GM18907 (cell line): ENCODE data around the gene TMPRSS4.
A peak's percentile ranks its signal among the peaks of the same experiment; 100 is the strongest.

Experiments
- ATAC-seq: cut with Tn5 transposase; IDR thresholded peaks from one replicate; pipeline ENCODE4 v1.9.1; 2021; ENCODE audit warnings: mild to moderate bottlenecking, moderate library complexity; ENCODE audit not compliant: unreplicated experiment

TMPRSS4 gene, protein sequence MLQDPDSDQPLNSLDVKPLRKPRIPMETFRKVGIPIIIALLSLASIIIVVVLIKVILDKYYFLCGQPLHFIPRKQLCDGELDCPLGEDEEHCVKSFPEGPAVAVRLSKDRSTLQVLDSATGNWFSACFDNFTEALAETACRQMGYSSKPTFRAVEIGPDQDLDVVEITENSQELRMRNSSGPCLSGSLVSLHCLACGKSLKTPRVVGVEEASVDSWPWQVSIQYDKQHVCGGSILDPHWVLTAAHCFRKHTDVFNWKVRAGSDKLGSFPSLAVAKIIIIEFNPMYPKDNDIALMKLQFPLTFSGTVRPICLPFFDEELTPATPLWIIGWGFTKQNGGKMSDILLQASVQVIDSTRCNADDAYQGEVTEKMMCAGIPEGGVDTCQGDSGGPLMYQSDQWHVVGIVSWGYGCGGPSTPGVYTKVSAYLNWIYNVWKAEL

DNA sequence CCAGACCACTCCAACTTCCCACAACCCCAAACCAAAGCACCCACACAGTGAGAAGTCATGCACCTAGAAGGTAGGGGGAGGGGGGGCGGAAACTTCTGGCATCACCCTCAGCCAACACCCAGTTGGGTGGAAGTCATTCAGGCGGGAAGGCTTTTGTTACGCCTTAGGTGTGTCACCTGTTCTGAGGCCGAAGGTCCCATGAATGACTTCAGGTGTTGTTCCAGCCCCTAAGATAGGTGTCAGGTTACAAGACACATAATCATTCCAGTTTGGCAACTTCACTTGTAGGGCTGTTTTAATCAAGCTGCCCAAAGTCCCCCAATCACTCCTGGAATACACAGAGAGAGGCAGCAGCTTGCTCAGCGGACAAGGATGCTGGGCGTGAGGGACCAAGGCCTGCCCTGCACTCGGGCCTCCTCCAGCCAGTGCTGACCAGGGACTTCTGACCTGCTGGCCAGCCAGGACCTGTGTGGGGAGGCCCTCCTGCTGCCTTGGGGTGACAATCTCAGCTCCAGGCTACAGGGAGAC lies at the start of gene TMPRSS4:
Gene TMPRSS4 (plus strand): TSS at position 325 of the 528 bp plus-strand sequence. CDS start 225 bp downstream, outside the sequence.
- no peak for ATAC-seq

- ATAC-seq, result no peak
Measured at GRCh38 chr11:118027694-118028093, 49.2 kb upstream of the TMPRSS4 start.

DNA sequence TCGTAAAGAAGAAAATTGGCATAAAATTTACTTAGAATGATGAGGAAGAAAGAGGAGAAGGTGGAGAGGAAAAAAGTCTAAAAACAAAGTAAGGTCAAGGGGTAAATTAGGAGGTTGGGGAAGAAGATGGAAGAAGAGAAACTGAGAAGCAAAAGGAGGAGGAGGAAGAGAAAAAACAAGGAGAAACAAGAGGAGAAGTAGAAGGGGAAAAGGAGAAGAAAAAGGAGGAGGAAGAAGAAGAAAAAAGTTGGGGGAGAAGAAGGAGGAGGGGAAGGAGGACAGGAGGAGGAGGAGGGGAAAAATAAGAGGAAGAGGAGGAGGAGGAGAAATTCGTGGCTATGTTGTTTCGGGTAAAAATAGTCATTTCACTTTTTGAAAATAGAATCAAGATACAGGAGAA lies 48.3 kb upstream of the TMPRSS4 start:
- ATAC-seq, result no peak

DNA sequence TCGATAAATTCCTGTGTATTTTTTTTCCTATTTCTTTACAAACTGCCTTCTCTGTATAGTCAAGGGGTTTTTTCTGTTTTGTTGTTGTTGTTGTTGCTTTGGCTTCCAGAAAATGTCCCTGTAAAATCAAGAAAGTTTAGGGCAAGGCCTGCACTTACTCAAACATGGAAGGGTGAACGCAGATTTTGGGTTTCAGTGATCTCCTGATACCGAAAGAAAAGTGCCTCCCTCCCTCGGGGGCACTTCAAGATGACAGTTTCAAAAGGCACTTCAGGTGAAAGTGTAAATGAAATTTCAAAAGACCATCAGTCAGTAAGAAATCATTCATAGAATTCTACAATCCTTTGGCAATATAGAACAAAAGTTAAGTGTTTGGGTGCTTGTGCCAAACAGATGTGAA lies 43.4 kb upstream of the TMPRSS4 start:
- ATAC-seq, result no peak

DNA sequence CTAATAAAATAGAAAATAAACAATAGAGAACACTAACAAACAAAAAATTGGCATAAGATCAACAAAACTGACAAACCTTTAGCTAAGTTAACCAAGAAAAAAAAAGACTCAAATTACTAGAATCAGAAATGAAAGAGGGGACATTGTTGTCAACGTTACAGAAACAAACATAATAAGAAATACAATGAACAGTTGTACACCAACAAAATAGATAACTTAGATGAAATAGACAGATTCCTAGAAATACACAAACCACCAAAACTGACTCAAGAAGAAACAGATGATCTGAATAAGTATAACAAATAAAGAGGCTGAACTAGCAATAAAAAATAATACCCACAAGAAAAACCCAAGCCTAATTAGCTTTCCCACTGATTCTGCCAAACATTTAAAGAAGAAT lies 34.7 kb upstream of the TMPRSS4 start:
- ATAC-seq, result no peak

- no peak for ATAC-seq
Measured at GRCh38 chr11:118042796-118043195, 34.1 kb upstream of the TMPRSS4 start.

DNA sequence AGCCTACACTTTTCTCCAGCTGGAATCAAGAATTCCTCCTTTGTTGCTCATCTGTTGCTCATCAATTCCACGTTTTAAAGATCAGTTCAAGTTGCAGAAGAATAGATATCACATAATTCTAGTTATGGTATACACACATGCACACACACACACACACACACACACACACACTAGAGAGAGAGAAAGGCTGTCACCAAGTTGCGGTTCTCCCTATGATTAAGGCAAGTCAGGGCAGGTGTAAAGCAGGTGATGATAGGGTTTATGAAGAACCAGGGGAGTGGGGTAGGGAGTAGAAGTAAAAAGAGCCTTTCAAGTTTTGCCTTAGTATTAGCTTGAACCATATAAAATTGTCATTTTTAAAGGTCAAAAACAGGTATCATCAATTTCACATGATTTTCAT lies 31.7 kb upstream of the TMPRSS4 start:
- ATAC-seq, result no peak

GRCh38 chr11:118046051-118046963 lies 30.6 kb upstream of the TMPRSS4 start:
- ATAC-seq, result no peak

GRCh38 chr11:118046964-118047700 lies 29.7 kb upstream of the TMPRSS4 start:
- ATAC-seq, result no peak

DNA sequence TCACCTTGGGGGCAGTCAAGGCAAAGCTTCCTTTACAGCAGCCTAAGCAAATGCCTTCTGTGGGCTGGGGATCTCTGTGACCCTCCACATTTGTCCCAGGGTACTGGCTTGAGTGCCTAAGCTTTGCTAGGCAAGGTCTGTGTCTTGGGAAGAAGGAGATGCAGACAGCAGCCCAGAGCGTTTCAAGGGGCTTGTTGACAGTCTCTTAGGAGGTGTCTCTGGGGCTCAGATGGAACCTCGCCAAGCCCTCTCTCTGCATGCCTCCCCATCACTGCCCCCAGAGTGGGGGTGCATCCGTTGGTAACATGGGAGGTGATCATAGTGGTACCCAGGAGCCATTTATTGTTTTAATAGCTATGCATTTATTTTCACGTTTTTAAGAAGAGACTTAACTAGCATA lies 29.1 kb upstream of the TMPRSS4 start:
- no peak for ATAC-seq

DNA sequence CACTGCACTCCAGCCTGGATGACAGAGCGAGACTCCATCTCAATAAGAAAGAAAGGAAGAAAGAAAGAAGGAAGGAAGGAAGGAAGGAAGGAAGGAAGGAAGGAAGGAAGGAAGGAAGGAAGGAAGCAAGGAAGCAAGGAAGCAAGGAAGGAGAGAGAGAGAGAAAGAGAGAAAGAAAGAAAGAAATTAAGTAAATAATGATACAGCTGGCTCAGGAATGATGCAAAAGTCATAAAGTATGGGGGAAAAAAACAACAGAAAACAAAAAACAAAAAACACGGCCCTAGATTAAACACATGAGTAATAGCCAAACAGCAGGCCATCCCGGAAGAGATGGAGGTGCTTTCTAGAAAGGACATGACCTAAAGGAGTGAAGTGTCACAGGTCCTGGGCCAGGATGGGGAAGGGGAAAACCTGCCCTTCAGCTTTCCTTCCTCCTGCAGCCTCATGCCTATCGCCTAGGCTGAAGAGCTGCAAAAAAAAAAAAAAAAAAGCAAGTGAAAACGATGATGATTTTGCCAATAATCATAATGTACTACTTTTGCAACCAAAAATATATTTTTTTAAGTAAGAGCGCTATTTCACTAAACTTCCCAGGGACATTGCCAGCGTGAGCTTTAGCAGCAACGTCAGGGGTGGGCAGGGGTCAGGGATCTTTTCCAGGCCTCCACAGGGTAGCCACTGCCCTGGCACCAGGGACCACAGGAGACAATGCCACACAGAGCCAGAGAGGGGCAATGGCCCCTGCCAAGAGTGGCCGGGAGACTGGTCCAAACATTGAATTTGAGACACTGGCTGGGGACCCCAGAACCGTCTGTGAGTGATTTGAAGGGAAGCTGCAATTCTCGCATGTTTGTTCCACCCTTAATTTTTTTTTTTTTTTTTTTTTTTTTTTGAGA lies 28.2 kb upstream of the TMPRSS4 start:
- no peak for ATAC-seq

DNA sequence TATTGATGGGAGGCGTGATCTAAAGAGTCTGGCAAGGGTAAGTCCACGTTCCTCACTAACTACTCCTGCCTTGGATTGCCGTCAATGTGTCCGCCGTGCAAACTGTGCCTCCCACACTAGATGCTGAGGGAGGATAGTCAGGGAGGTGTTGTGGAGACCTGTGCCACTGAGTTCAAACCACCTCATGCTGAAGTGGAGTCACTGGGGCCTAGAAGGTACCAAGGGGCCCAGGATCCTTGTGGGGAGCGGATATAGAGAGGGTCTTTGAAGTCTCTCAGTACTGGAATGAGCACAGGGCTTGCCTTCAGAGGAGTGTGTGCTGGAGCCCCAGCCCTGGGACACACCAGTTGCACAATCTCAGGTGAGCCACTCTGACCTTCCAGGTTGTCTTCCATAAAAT lies 27.1 kb upstream of the TMPRSS4 start:
- no peak for ATAC-seq

DNA sequence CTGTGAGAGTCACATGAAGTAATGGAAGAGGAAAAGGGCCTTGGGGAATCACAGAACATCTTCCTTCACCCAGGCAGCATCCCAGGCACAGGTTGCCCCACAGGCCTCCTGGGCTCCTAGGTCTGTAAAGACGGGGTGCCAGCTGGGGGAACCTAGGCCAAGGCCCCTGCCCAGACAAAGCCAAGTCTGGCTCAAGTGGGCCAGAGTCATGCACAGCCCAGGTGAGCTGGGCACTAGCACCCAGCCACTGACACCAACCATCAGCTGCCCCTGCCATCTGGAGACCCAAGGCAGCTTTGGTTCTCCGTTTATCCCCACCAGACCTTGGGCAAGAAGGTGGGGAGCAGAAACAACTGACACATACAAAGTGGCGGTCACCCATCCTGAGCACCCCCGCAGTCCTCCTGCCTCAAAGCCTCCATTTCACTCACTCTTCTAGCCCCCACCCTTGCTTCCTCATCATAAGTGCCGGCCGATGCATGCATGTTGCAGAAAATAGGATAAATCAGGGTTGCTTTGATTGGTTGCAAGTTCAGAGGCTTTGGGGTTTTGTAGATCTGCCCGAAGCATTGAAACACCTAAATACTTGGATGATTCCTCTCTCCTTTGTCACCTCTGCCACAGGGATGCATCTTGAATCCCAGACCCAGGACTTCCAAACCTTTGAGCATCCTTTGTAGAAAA lies 26.5 kb upstream of the TMPRSS4 start:
- no peak for ATAC-seq

GRCh38 chr11:118051136-118051610 lies 25.7 kb upstream of the TMPRSS4 start:
- no peak for ATAC-seq

DNA sequence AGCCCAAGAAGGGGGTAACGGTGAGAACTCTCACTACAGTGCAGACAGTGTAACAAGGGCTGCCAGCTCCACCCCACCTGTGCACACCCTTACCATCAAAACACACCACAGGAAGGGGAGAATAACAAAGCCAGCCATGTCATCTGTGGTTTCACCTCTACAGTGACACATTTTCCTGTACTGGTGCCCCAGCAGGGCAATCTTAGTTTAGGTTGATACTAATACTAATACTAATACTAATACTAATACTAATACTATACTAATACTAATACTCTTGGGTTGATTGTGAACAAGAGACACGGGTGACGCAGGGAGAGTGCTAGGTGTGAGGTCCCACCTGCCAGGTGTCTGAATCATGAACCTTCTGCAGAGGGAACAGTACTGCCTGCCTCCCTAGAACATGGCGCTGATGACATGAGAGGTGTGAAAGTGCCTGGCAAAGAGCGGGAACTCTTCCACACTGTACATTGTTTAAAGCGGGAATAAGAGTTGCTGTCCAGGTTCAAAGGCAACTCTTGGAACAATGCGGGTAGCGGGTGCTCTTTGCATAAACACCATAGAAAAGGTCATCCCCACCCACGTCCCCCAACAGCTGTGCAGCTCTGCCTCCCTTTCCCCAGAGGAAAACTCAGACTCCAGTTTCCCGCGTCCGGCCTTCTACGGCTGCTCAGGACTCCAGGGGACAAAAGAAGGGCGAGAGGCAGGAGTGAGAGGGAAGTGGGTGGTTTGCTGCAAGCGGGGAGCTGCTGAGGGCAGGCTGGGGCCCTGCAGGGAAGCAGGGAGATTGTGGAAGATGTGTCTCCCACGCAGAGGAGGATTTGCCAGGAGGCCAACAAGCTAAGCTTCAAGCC lies 25.0 kb upstream of the TMPRSS4 start:
- peak; percentile 69 for ATAC-seq

DNA sequence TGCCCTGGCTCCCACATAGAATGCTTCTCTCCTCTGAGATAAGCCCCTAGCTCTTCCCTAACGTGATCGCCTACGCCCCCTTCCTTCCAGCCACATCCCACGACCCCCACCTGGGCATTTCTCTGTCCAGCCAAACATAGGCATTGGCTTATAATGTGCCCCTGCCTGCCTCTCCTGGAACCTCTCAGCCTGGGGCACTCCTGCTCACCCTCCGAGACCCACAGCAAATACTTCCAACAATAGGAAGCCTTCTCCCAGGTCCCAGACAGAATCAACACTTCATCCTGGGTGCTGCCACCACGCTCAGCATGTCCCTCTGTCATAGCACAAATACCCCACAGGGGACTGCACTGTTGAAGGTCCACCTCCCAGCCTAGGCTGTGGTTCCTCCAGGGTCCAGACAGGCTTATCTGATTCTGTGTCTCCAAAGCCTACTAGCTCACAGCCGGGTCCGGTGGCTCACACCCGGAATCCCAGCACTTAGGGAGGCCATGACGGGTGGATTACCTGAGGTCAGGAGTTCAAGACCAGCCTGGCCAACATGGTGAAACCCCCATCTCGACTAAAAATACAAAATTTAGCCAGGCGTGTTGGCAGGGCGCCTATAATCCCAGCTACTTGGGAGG lies 24.2 kb upstream of the TMPRSS4 start:
- no peak for ATAC-seq

DNA sequence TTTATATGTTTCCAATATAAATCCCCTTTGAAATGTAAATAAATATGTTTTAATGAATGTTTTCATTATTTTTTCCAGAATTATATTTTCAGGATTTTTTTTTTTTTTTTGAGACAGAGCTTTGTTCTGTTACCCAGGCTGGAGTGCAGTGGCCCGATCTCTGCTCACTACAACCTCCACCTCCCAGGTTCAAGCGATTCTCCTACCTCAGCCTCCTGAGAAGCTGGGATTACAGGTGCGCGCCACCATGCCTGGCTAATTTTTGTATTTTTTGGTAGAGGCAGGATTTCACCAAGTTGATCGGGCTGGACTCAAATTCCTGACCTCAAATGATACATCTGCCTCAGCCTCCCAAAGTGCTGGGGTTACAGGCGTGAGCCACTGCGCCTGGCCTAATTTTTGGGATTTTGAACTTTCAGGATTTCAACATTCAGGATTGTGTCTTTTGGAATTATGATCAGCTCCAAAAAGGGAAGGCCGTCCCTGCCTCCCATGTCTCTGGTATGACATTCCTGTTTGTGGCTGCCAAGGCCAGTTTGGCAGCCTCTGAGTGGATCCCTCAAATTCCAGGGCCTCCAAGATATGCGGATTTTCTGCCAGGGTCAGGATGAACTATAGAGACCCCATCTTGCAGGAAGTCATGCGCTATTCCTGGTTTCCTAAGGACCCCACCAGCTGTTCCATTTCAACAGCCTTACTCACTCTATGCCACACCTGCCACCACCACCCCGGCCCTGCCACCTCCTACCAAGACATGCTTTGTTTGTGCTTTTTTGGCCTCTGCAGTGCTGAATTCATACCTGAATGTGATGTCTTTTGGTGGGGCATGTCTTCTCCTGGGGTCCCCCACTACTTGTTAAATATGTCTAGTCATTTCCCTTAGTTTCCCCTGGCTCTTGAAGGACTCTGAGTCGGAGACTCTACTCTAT lies 21.9 kb upstream of the TMPRSS4 start:
- no peak for ATAC-seq
